Measurements from ENCODE around the gene IQCM. TPM values are rescaled to one million over a fixed set of nuclear protein-coding genes. Genes with fewer than 3 reads are reported as not detected.

Gene IQCM
- polyA plus RNA-seq, 1 of the 3 experiments (the other 2 are of a cell fraction) = not detected

DNA sequence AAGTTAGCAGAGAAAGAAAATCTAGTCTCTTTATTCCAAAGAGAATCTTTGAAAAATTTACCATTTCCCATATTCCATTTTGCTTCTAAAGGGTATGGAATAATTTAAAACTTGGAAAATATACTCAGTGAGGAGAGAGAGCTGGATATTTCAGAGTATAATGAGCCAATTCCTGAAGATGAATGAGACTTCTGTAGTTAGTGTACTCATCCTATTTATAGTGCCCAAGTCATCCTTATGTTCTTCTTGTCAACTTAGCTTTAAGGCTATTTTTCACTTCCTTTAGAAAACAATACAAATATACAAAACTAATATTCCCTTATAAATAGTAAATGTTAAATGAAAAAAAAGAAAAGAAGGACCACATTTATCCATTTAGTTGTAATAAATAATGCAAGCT, 302.6 kb downstream of the IQCM start:
- no peaks in the 10 kb centered on the region for H3K9me3 ChIP-seq
- H3K79me2 ChIP-seq (ENCODE audit: insufficient read depth) = no peaks in the 10 kb centered on the region
- no peaks in the 10 kb centered on the region for H3K4me1 ChIP-seq (ENCODE audit: control insufficient read depth in 1 of 2, insufficient read depth in 2 of 2, low read depth in 1 of 2, low read length in 1 of 2)
- no peak overlapping the region for H3K4me2 ChIP-seq
- H3K9ac ChIP-seq = no peak overlapping the region
- no peak for DNase-seq
- H3F3A ChIP-seq (replicated peaks; ENCODE audit: insufficient read depth) = no peaks in the 10 kb centered on the region
- H3K27me3 ChIP-seq (ENCODE audit: insufficient read depth) = no peaks in the 10 kb centered on the region
- no peak overlapping the region for H2AFZ ChIP-seq (ENCODE audit: low read depth)
- no peak overlapping the region for H3K27ac ChIP-seq (ENCODE audit: low read depth in 2 of 2, low read length in 1 of 2)
- H3K9me2 ChIP-seq = no peaks in the 10 kb centered on the region
- H3K4me3 ChIP-seq (ENCODE audit: low read depth in 2 of 2, low read length in 1 of 2) = no peak overlapping the region
- TF ChIP-seq, protein P1, sequence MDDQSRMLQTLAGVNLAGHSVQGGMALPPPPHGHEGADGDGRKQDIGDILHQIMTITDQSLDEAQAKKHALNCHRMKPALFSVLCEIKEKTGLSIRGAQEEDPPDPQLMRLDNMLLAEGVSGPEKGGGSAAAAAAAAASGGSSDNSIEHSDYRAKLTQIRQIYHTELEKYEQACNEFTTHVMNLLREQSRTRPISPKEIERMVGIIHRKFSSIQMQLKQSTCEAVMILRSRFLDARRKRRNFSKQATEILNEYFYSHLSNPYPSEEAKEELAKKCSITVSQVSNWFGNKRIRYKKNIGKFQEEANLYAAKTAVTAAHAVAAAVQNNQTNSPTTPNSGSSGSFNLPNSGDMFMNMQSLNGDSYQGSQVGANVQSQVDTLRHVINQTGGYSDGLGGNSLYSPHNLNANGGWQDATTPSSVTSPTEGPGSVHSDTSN (IDR thresholded peaks at IDR 0.05) = no peak
- TF ChIP-seq TEAD4 (IDR thresholded peaks at IDR 0.05; ENCODE audit: borderline replicate concordance, insufficient read depth) = no peak
- TF ChIP-seq, protein P2, sequence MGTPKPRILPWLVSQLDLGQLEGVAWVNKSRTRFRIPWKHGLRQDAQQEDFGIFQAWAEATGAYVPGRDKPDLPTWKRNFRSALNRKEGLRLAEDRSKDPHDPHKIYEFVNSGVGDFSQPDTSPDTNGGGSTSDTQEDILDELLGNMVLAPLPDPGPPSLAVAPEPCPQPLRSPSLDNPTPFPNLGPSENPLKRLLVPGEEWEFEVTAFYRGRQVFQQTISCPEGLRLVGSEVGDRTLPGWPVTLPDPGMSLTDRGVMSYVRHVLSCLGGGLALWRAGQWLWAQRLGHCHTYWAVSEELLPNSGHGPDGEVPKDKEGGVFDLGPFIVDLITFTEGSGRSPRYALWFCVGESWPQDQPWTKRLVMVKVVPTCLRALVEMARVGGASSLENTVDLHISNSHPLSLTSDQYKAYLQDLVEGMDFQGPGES (IDR thresholded peaks at IDR 0.05; ENCODE audit: low read depth, low read length) = no peak
- no peak for TF ChIP-seq MXI1 (IDR thresholded peaks at IDR 0.05; ENCODE audit: low read depth, low read length)
- TF ChIP-seq YY1 (IDR thresholded peaks at IDR 0.05; ENCODE audit: low read depth) = no peak
- no peak for TF ChIP-seq FOXM1 (IDR thresholded peaks at IDR 0.05; ENCODE audit: low read depth)
- no peak for TF ChIP-seq GATA2 (CRISPR knock-in tag; IDR thresholded peaks at IDR 0.05)
- no peak for TF ChIP-seq RAD21 (IDR thresholded peaks at IDR 0.05; ENCODE audit: low read length)
- no peak for TF ChIP-seq EZH2phosphoT487 (IDR thresholded peaks at IDR 0.05; ENCODE audit: borderline replicate concordance, low read depth)
- TF ChIP-seq FOSL2 (IDR thresholded peaks at IDR 0.05; ENCODE audit: borderline replicate concordance, low read depth) = no peak
- no peak for TF ChIP-seq RCOR1 (IDR thresholded peaks at IDR 0.05; ENCODE audit: low read length)
- no peak for TF ChIP-seq NFIC (IDR thresholded peaks at IDR 0.05; ENCODE audit: borderline replicate concordance)
- TF ChIP-seq GABPA (IDR thresholded peaks at IDR 0.05; ENCODE audit: low read depth) = no peak
- TF ChIP-seq POLR2AphosphoS5 (IDR thresholded peaks at IDR 0.05; ENCODE audit: low read depth, low read length) = no peak
- POLR2A ChIA-PET = no interaction called here
- CTCF ChIA-PET = no interaction called here
- H4K20me1 ChIP-seq (ENCODE audit: insufficient read depth) = no peaks in the 10 kb centered on the region
- H3K36me3 ChIP-seq (replicated peaks in 1 of 2; ENCODE audit: control insufficient read depth in 1 of 2, insufficient read depth in 2 of 2, low read length in 1 of 2) = no peaks in the 10 kb centered on the region

DNA sequence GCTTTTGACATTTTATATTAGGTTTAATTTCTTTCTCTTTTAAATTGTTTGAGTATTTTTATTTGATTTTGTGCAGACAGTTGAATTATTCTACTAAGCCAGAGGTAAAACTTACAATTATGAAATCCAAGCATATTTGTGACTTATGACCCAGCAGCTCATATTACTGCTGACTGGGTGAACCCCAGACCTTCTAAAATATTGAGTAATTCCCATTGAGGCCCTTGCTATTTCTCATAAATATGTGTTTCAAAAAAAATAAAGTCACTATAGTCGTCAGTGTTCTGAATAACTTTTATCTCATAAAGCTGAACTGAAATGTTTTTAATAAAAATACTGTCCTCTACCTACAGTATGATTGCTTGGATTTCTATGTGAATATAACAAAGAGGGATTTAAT, 303.1 kb downstream of the IQCM start:
- H2AFZ ChIP-seq (ENCODE audit: low read depth) = no peak overlapping the region
- ChIA-PET CTCF (no interaction called here), POLR2A (no interaction called here)
- TF ChIP-seq EZH2phosphoT487 (IDR thresholded peaks at IDR 0.05; ENCODE audit: borderline replicate concordance, low read depth) (no peak), JUND (IDR thresholded peaks at IDR 0.05) (no peak), FOXJ3 (CRISPR knock-in tag; IDR thresholded peaks at IDR 0.05) (no peak), MEF2A (IDR thresholded peaks at IDR 0.05; ENCODE audit: borderline replicate concordance, low read depth) (no peak), EP300 (IDR thresholded peaks at IDR 0.05; ENCODE audit: borderline replicate concordance in 1 of 2, low read depth in 1 of 2, low read length in 1 of 2) (no peak), ELF1 (IDR thresholded peaks at IDR 0.05) (no peak)
- TF ChIP-seq, protein P3, sequence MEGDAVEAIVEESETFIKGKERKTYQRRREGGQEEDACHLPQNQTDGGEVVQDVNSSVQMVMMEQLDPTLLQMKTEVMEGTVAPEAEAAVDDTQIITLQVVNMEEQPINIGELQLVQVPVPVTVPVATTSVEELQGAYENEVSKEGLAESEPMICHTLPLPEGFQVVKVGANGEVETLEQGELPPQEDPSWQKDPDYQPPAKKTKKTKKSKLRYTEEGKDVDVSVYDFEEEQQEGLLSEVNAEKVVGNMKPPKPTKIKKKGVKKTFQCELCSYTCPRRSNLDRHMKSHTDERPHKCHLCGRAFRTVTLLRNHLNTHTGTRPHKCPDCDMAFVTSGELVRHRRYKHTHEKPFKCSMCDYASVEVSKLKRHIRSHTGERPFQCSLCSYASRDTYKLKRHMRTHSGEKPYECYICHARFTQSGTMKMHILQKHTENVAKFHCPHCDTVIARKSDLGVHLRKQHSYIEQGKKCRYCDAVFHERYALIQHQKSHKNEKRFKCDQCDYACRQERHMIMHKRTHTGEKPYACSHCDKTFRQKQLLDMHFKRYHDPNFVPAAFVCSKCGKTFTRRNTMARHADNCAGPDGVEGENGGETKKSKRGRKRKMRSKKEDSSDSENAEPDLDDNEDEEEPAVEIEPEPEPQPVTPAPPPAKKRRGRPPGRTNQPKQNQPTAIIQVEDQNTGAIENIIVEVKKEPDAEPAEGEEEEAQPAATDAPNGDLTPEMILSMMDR (IDR thresholded peaks at IDR 0.05) = no peak
- TF ChIP-seq, protein P1 (IDR thresholded peaks at IDR 0.05) = no peak
- TF ChIP-seq, protein P4, sequence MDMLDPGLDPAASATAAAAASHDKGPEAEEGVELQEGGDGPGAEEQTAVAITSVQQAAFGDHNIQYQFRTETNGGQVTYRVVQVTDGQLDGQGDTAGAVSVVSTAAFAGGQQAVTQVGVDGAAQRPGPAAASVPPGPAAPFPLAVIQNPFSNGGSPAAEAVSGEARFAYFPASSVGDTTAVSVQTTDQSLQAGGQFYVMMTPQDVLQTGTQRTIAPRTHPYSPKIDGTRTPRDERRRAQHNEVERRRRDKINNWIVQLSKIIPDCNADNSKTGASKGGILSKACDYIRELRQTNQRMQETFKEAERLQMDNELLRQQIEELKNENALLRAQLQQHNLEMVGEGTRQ (IDR thresholded peaks at IDR 0.05; ENCODE audit: borderline replicate concordance, low read depth, low read length) = no peak
- TF ChIP-seq, protein P5, sequence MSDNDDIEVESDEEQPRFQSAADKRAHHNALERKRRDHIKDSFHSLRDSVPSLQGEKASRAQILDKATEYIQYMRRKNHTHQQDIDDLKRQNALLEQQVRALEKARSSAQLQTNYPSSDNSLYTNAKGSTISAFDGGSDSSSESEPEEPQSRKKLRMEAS (IDR thresholded peaks at IDR 0.05; ENCODE audit: low read depth) = no peak

More for the DNA sequence above, 303.1 kb downstream of the IQCM start:
- H3K4me3 ChIP-seq (ENCODE audit: low read depth in 2 of 2, low read length in 1 of 2) = no peak overlapping the region
- H3K27ac ChIP-seq (ENCODE audit: low read depth in 2 of 2, low read length in 1 of 2) = no peak overlapping the region
- no peaks in the 10 kb centered on the region for H4K20me1 ChIP-seq (ENCODE audit: insufficient read depth)
- no peaks in the 10 kb centered on the region for H3K4me1 ChIP-seq (ENCODE audit: control insufficient read depth in 1 of 2, insufficient read depth in 2 of 2, low read depth in 1 of 2, low read length in 1 of 2)
- H3K9me3 ChIP-seq = no peaks in the 10 kb centered on the region
- H3K9ac ChIP-seq = no peak overlapping the region
- no peaks in the 10 kb centered on the region for H3F3A ChIP-seq (replicated peaks; ENCODE audit: insufficient read depth)
- 5% methylated on average over 1 of the region's 1 CpG for WGBS (ENCODE audit: low lambda C conversion rate)
- H3K79me2 ChIP-seq (ENCODE audit: insufficient read depth) = no peaks in the 10 kb centered on the region
- no peak for DNase-seq
- H3K27me3 ChIP-seq (ENCODE audit: insufficient read depth) = no peaks in the 10 kb centered on the region
- no peaks in the 10 kb centered on the region for H3K9me2 ChIP-seq
- H3K36me3 ChIP-seq (replicated peaks in 1 of 2; ENCODE audit: control insufficient read depth in 1 of 2, insufficient read depth in 2 of 2, low read length in 1 of 2) = no peaks in the 10 kb centered on the region
- no peak overlapping the region for H3K4me2 ChIP-seq

Data from SK-N-SH (cell line).